ENCODE results near the gene ABCG5. TPM values are rescaled to one million over a fixed set of nuclear protein-coding genes. Genes with fewer than 3 reads are reported as not detected.

ABCG5 gene
- total RNA-seq, result not detected in 2 replicates

DNA sequence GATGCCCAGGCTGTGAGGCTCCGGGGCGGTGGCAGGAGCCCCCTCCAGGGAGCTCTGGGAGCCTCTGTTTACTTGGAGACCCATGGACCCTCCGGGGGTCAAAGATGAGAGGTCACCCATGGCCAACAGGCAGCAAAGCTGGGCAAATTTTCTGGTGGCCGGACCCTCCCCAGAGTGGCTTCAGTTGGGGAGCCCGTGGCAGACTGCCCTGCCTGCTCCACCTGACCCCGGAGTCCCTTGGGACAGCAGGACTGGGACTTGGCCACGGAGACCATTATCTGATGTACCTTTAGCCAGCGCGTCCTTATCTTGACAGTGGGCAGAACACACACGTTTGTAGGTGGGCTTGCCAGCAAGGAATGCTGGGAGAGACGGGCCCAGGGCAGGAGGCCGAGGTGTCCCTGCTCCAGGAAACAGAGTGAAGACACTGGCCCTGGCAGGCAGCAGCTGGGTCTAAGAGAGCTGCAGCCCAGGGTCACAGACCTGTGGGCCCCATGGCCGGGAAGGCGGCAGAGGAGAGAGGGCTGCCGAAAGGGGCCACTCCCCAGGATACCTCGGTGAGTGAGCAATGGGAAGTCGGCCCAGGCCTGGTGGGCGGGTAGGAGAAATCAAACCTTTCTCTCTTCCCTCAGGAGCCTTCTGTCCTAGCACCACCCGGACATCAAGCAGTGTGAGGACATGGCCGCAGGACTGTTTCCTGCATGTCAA lies at the start of gene ABCG5, which contains the start of gene ABCG8:
Gene ABCG5, minus strand, starts transcription at position 280 of the 708 bp plus-strand sequence. Its CDS starts 160 bp downstream, at position 120.
Gene ABCG8, plus strand, starts transcription at position 412 of the 708 bp plus-strand sequence. Its CDS starts 83 bp downstream, at position 495.
- intact Hi-C loops (cut with micrococcal nuclease), result no loop called here

GRCh38 chr2:43887176-43887575 lies 48.5 kb upstream of the ABCG5 start:
- intact Hi-C loops (cut with micrococcal nuclease), result no loop called here

- intact Hi-C loops (cut with micrococcal nuclease), result no loop called here
Observed at GRCh38 chr2:43885132-43885632, 46.5 kb upstream of the ABCG5 start.

DNA sequence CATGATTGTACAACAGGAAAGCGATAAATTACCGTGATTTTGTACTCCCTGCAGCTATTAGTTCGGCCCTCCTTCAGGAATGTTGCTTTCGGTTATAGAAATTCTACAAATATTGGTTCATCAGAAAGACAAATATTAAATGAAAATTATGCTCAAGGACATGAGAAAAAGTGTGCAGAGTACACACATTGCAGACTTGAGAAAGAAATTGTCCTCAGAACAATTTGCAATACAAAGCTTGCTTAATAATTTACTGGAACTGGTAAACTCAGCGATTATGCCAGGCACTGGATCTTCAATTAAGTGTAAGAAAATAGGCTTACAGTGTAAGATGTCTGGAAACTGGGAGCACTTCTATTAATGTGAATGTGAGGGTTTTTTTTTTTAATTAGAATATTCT lies 46.0 kb upstream of the ABCG5 start:
- intact Hi-C loops (cut with micrococcal nuclease), result no loop called here

DNA sequence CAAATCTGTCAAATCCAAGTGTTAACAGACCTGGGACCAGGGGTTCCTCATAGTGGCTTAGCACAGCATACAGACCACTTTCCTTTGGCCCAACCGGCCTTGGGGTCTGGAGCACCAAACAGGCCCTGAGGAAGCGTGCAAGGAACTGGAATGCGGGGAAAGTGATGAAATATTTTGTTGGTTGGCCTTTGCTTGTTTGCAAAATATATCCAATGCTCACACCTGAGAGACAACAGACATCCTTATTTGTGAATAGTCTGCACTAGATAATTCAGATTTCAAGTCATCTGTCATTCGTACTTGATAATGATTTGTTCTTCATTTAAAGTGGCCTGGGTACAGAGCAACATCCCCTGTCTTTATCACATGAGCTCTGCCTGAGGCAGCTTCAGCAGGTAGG lies 43.7 kb upstream of the ABCG5 start:
- intact Hi-C loops (cut with micrococcal nuclease), result no loop called here

GRCh38 chr2:43880952-43881351 lies 42.3 kb upstream of the ABCG5 start:
- intact Hi-C loops (cut with micrococcal nuclease), result no loop called here

- intact Hi-C loops (cut with micrococcal nuclease), result no loop called here
Observed at GRCh38 chr2:43880471-43880870, 41.8 kb upstream of the ABCG5 start.

DNA sequence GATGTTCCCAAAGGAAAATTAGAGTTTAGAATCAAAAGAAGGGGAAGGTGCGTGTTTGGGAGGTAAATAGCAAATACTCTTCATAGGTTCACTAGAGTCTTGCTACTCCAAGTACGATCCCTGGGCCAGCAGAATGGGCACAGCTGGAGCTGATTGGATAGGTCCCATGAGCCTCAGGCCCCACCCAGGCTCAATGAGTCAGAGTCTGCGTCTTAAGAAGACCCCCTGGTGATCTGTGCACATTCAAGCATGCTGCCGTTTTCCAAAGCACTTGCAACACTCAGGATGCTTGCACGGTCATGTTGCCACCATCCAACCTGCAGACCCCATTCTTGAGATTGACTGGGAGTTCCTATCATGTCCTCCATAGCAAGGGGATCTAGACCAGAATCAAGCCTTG lies 40.6 kb upstream of the ABCG5 start:
- intact Hi-C loops (cut with micrococcal nuclease), result loop anchor here (2.0 to 5.0 kb wide), 3 partner anchors 166 to 598 kb away; no protein-coding TSS in a partner anchor

- intact Hi-C loops (cut with micrococcal nuclease), result loop anchor here (1.0 to 5.0 kb wide), 4 partner anchors 167 to 1077 kb away; no protein-coding TSS in a partner anchor
Observed at GRCh38 chr2:43877782-43878464, 39.3 kb upstream of the ABCG5 start.

GRCh38 chr2:43874776-43875451 lies 36.3 kb upstream of the ABCG5 start:
- intact Hi-C loops (cut with micrococcal nuclease), result loop anchor here (5.0 kb wide), 2 partner anchors 367 to 602 kb away; no protein-coding TSS in a partner anchor

- intact Hi-C loops (cut with micrococcal nuclease), result no loop called here
Observed at GRCh38 chr2:43872151-43872550, 33.5 kb upstream of the ABCG5 start.

DNA sequence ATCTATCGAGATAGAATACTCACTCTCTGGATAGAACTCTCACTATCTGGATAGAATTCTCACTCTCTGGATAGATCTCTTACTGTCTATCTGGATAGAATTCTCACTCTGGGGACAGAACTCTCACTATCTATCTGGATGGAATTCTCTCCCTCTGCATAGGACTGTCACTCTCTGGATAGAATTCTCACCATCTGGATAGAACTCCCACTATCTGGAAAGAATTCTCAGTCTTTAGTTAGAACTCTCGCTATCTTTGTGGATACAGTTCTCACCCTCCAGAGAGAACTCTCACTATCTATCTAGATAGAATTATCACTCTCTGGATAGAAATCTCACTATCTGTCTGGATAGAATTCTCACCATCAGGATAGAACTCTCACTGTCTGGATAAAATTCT lies 16.7 kb upstream of the ABCG5 start:
- intact Hi-C loops (cut with micrococcal nuclease), result no loop called here

- intact Hi-C loops (cut with micrococcal nuclease), result no loop called here
Observed at GRCh38 chr2:43854671-43855070, 16.0 kb upstream of the ABCG5 start.

DNA sequence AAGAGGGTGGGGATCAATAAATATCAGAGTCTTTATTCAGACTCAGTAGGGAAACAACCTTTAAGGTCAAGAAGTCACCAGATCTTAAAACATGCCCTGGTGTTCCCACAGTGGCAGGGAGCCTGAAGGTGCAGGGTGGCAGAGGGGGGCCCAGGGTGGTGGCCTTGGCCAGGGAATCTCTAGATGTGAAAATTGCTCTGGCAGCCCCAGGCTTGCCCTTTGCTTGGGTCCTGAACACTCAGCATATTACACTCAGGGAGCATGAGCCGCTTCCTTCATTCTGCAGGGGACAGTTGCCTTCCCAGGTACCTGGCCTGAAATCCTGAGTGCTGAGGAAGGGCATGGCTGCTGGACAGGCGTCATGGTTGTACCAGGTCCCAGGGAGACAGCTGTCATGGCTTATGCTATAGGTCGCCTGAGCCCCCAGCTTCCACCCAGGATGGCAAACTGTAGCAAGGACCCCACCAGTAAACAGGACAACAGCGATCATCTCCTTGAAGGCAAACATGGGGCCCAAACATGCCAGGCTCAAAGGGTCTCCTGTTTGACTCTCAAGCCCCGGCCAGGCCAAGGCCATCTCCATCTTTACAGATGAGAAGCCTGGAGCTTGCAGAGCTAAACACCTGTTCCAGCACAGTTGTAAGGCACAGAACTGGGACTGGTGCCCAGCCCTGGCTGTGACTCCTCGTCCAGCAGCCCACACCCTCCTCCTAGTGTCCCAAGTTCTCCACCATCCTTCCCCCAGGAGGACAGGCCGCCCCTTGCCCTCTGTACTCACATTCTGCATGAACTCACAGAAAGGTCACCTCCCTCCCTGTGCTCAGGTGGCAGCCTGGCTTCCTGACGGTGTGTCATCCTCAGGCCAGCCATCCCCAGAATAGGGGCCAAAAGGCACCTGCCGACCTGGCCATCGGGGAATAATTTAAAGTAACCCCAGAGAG lies 14.8 kb upstream of the ABCG5 start:
- intact Hi-C loops (cut with micrococcal nuclease), result no loop called here

DNA sequence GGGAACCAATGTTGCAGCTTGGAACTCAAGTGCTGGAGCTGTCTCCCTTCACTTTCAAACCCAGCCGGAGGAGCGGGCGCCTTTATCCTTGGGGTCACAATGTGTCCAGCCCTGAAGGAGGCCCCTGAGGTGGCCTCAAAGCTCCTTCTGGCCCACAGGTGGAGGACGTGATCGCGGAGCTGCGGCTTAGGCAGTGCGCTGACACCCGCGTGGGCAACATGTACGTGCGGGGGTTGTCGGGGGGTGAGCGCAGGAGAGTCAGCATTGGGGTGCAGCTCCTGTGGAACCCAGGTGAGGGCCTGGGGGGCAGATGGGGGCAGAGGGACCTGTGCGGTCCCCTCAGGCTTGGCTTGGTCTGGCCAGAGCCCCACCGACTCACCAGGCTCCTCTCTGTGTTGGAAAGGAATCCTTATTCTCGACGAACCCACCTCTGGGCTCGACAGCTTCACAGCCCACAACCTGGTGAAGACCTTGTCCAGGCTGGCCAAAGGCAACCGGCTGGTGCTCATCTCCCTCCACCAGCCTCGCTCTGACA lies 13.6 kb upstream of the ABCG5 start:
- intact Hi-C loops (cut with micrococcal nuclease), result no loop called here

DNA sequence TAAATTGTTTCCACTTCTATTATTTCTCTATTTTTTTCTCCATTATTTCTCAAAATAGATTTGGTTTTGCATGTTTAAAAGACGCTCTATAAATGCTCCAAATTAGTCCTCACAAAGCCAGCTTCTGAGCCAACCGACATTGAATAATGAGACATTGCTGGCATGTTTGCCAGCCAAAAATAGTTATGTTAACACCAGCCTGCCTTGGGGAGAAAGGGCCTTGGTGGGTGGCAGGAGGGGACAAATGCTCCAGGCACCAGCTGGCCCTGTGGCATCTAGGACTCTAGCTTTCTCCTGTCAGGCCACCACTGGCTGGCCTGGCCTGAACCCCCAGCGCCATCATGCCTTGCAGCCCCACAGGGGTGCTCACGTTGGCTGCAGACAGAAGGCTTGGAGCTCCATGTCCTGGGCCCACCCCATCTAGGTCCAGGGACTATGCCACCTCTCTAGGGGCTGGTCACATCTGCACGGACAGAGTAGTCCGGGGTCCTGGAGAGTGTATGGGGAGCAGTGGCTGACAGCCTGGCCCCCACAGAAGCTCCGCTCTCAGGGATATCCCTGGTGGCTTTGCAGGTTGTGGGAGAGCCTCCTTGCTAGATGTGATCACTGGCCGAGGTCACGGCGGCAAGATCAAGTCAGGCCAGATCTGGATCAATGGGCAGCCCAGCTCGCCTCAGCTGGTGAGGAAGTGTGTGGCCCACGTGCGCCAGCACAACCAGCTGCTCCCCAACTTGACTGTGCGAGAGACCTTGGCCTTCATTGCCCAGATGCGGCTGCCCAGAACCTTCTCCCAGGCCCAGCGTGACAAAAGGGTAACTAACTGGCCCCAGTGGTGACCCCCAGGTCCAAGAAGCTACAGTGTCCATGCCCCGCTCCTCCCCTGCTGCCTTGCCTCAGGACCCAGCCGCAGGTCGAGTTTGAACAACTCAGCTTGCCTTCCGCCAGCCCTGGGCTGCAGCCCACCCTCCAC lies 12.7 kb upstream of the ABCG5 start:
- intact Hi-C loops (cut with micrococcal nuclease), result no loop called here

DNA sequence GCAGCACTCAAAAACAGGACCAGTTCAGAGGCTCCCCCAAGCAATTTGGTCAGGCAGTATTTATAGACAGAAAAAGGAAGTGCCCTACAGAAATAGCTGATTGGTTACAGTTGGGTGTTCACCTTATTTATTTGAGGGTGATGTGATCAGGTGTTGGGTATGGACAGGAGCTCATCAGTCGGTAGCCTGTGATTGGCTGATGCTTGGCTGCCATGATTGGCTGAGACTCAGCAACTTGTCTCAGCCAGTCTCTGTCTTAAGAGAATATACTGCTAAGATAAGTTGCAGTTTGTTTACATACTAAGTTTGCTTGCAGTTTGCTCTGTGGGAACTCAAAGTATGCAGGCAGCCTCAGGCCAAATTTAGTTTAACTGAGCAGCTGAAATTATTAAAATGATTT lies 9.6 kb upstream of the ABCG5 start:
- intact Hi-C loops (cut with micrococcal nuclease), result no loop called here

GRCh38 chr2:43846140-43846793 lies 7.6 kb upstream of the ABCG5 start:
- intact Hi-C loops (cut with micrococcal nuclease), result no loop called here

- intact Hi-C loops (cut with micrococcal nuclease), result no loop called here
Observed at GRCh38 chr2:43845181-43845580, 6.5 kb upstream of the ABCG5 start.
